K562 (cell line): ENCODE data around the gene PATJ.

ENCODE experiments used
- LCOR ChIP-seq: sonication (generic); formaldehyde crosslinking; IDR thresholded peaks from 2 replicates; pipeline ENCODE4 v1.8.0; 2022; ENCODE audit warnings: mild to moderate bottlenecking, missing genetic modification reagents
- RBBP5 ChIP-seq: fragments of 200-600 bp; sonication (generic); IDR thresholded peaks from 2 replicates; pipeline ENCODE4 v1.6.1; 2012; ENCODE audit warnings: borderline replicate concordance, mild to moderate bottlenecking, low read length, control low read depth, inconsistent platforms; ENCODE audit not compliant: insufficient read depth, poor library complexity, severe bottlenecking

DNA sequence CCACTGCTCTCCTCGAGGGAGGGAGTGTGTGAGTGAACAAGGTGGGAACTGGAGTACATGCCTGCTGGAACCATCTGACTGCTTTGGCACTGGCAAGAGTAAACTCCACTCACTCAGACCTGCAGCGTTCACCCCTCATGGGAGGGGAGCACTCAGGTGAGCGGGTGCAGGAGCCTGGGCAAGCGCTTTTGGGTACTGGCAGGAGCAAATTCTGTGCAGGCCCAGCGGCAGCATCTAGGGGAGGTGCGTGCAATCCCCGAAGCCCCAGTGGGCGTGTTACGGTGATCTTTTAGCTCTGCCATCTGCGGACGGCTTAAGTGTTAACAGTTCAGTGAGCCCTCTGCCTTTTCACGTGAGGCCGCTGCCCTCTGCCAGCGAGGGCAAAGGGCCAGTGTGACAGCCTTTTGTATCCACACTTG, 127.4 kb downstream of the PATJ start:
- TF ChIP-seq LCOR (CRISPR knock-in tag) (no peak), RBBP5 (no peak)
